Dedifferentiated amniotic fluid mesenchymal stem cell (primary cell): Measurements from ENCODE around the gene PRODH2.
"Not testable (repeated sequence)": the region's sequence is repeated elsewhere in the genome, so short reads cannot be mapped to it uniquely, and the experiment has no call there.

ENCODE experiments used
- DNase-seq: peaks from one replicate; pipeline ENCODE4 v3.0.0-alpha.2; 2016; ENCODE audit errors: extremely low spot score

The PRODH2 gene

GRCh38 chr19:35781650-35782049, 31.0 kb downstream of the PRODH2 start:
- DNase-seq: no peak

- no peak for DNase-seq
Observed at GRCh38 chr19:35780717-35781116, 31.9 kb downstream of the PRODH2 start.

GRCh38 chr19:35780058-35780457, 32.6 kb downstream of the PRODH2 start:
- no peak for DNase-seq

- DNase-seq: no peak
Observed at GRCh38 chr19:35779033-35779432, 33.6 kb downstream of the PRODH2 start.

- no peak for DNase-seq
Observed at GRCh38 chr19:35777961-35778360, 34.7 kb downstream of the PRODH2 start.

GRCh38 chr19:35777086-35777841, 35.4 kb downstream of the PRODH2 start:
- DNase-seq: no peak

GRCh38 chr19:35776102-35776788, 36.4 kb downstream of the PRODH2 start:
- DNase-seq: no peak

- peak; percentile 97 for DNase-seq
Observed at GRCh38 chr19:35775298-35776101, 37.1 kb downstream of the PRODH2 start, which contains the start of gene ARHGAP33. Gene ARHGAP33 (plus strand): TSS chr19:35775564. CDS start chr19:35775659, 95 bp downstream.

GRCh38 chr19:35775046-35775297, 37.7 kb downstream of the PRODH2 start:
- no peak for DNase-seq

GRCh38 chr19:35774274-35775045, 38.2 kb downstream of the PRODH2 start:
- no peak for DNase-seq

GRCh38 chr19:35773020-35773806, 39.4 kb downstream of the PRODH2 start:
- no peak for DNase-seq

GRCh38 chr19:35772362-35772761, 40.3 kb downstream of the PRODH2 start:
- not testable (repeated sequence) for DNase-seq

GRCh38 chr19:35768082-35768421, 44.6 kb downstream of the PRODH2 start:
- DNase-seq: no peak

GRCh38 chr19:35767288-35768081, 45.2 kb downstream of the PRODH2 start:
- no peak for DNase-seq

GRCh38 chr19:35766571-35767104, 46.0 kb downstream of the PRODH2 start:
- DNase-seq: no peak

GRCh38 chr19:35764432-35765315, 48.0 kb downstream of the PRODH2 start:
- DNase-seq: no peak

GRCh38 chr19:35760711-35761349, 51.8 kb downstream of the PRODH2 start:
- DNase-seq: no peak

- DNase-seq: no peak
Observed at GRCh38 chr19:35759697-35760096, 52.9 kb downstream of the PRODH2 start.
